ENCODE measurements around the gene CRELD2. TPM values are rescaled to one million over a fixed set of nuclear protein-coding genes. Genes with fewer than 3 reads are reported as not detected.

CRELD2 gene
- total and polyA plus RNA-seq, 2 of the 13 experiments (the other 11 are each of a cell fraction or from before 2014, with no cell fraction given), result 17.2 to 44.7 TPM

GRCh38 chr22:49970528-49971231 lies 52.2 kb downstream of the CRELD2 start (continued):
- TF ChIP-seq AKAP8 (CRISPR knock-in tag; IDR thresholded peaks at IDR 0.05) (no peak; the same call in none of the 2 replicates), MTA3 (CRISPR knock-in tag; IDR thresholded peaks at IDR 0.05) (no peak), KDM1A (CRISPR knock-in tag; IDR thresholded peaks at IDR 0.05) (no peak), AGO2 (optimal IDR thresholded peaks at IDR 0.05; ENCODE audit: low read depth, low read length) (peak; percentile 49), ZNF546 (CRISPR knock-in tag; conservative IDR thresholded peaks at IDR 0.05) (no peak), ZBTB2 (CRISPR knock-in tag; IDR thresholded peaks at IDR 0.05; ENCODE audit: low read depth) (peak; percentile 81), RNF2 (conservative IDR thresholded peaks at IDR 0.05; ENCODE audit: low read depth) (peak; percentile 82), ZNF773 (CRISPR knock-in tag; IDR thresholded peaks at IDR 0.05; ENCODE audit: borderline replicate concordance) (no peak), ZNF276 (CRISPR knock-in tag; IDR thresholded peaks at IDR 0.05; ENCODE audit: low read depth) (peak; percentile 76; the same call in 1 of the 2 replicates), SRSF9 (IDR thresholded peaks at IDR 0.05; ENCODE audit: borderline replicate concordance, insufficient read depth, low read depth, low read length, poor library complexity, severe bottlenecking) (no peak), ZNF503 (CRISPR knock-in tag; IDR thresholded peaks at IDR 0.05) (peak; percentile 58; the same call in 1 of the 2 replicates), FOXP1 (IDR thresholded peaks at IDR 0.05) (0 out of 2 replicates have a peak, but pooled peaks have one; percentile 18), FOXP1 (CRISPR knock-in tag; IDR thresholded peaks at IDR 0.05) (peak; percentile 68), ZEB1 (IDR thresholded peaks at IDR 0.05; ENCODE audit: insufficient replicate concordance, low read depth) (no peak), RFXAP (CRISPR knock-in tag; IDR thresholded peaks at IDR 0.05; ENCODE audit: borderline replicate concordance) (no peak), POGK (CRISPR knock-in tag; conservative IDR thresholded peaks at IDR 0.05) (peak; percentile 49; the same call in 1 of the 2 replicates), THRA (CRISPR knock-in tag; IDR thresholded peaks at IDR 0.05; ENCODE audit: borderline replicate concordance) (peak; percentile 70; the same call in 1 of the 2 replicates)

Measured in HepG2 (cell line).